HG02870 (cell line): Measurements from ENCODE around the gene MSX2.
"Not testable (repeated sequence)": the region's sequence is repeated elsewhere in the genome, so short reads cannot be mapped to it uniquely, and the experiment has no call there.

Experiments used
- ATAC-seq: cut with Tn5 transposase; IDR thresholded peaks from one replicate; pipeline ENCODE4 v1.9.1; 2021; ENCODE audit warnings: mild to moderate bottlenecking, moderate library complexity; ENCODE audit not compliant: unreplicated experiment

Gene MSX2

DNA sequence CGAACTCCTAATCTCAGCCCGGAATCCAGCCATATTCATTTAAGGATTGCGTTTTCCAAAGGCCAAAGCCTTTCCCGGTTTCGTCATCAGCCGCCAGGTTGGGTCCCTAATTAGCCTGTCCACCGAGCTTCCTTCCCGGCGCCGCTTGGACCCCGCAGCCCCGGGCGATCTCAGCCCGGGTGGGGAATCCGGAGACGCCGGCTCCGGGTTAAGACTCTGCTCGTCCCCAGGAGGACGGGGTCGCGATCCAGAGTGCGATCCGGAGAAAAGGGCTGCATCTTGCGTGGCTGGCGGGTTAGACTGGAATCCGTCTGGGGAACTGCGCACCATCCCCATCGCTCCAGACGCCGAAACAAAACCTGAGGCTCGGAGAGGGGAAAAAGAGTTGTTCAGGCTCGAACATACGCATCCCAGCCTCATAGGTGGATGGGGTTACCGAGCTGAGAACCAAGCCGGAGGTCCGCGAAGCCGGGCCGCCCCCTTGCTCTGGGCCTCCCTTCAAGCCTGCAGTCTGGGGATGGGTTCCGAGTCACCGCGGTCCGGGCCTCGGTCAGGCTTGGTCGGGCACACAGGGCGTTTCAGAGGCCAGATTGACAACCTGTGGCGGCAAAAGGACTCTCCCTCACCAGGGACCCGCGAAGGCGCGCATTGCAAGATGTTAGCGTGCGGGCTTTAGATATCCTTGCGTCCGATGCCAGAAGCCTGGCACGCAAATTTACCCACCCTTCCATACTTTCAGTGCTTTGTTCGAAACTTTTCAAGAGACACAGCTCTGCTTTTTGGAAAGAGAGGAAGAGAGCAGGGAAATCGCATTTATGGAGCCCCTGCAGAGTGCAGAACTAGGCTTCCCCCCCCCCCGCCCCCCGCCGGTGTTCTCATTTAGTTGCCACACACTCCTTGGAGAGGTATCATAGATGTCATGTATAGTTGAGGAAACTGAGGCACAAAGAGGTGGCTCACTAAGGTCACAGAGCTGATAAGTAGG is 7.9 kb downstream of the MSX2 start:
- ATAC-seq, result no peak

DNA sequence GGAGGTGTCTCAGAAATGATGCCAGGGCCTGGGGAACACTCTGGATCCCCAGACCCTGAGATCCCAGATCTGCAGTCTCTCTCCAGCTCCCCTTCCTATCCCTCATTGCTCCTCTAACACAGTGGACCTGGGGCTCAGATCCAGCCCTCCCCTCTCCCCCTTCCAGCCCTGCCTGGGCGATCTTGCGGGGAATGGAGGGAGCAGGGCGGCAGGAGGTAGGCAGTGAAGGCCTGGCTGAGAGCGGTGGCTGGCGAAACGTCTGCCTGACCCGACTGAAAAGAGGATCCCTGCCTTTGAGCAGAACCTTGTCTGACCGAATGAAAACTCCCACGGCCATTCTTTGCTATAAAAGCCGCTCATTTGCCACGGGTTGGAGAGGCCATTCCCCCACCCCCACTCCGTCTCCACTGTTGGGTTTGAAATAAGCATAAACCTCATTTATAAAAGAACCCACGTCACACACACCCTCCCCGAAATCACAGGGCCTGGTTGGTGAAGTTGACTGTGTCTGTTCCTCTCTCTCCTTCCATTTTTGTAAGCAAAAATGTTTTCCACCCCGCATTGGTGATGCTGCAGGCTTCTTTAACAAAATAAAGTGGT is 8.8 kb downstream of the MSX2 start:
- ATAC-seq, result no peak

DNA sequence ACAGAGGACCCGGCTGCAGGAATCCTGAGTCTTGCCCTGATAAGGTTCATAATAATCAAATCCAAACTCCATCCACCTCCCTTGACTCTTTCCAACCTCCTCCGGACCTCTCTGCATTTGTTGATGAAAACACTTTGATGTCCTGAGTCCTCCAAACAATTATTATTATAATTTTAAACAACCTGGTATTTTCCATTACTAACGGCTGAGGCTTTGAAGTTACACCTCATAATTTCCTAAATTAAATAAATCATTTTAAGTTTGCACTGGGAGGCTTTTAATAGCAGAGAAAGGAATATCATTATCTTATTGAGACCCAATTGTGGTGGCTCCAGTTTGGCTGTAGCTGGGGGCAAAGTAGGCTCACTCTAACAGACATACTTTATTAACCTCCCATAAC is 9.5 kb downstream of the MSX2 start:
- no peak for ATAC-seq

DNA sequence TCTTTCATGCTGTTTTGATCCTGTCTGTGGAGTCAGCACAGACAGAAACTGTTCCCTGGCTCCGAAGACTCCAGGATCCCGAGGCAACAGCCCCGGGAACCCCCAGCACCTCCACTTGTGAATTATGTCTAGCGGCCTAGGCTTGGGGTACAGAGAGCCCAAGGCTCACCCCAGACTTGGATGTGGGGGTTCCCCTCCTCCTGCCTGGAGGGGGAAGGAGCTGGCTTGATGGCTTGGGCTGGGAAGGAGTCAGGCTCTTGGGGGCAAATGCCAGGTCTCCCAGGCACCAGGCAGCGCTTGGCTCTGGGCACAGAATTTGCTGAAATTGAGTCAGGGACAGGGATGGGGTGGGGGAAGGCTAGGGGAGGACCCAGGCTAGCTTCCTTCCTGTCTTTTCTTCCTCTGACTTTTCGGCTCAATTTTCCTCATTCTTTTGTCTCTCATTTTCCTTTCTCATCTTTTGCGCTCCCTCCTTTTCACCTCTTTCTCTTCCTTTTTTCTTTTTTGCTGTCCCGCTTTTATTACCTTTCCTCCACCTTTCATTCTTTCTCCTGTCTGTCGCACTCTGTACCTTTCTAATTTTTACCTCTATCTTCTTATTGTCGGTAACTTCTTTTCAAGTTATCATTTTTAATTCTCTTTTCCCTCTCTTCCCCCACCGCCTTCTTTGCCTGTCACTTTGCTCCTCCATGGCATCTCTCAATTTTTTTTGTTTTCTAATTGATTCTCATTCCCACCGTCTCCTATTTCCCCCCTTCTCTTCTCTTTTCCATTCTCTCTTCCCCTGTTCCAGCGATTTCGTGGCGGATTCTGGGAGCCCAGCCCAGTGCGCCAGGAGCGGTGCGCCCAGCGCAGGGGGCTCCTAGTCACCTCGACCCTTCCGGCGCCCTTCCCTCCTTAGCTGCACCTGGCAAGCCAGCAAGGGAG is 10.5 kb downstream of the MSX2 start:
- no peak for ATAC-seq

DNA sequence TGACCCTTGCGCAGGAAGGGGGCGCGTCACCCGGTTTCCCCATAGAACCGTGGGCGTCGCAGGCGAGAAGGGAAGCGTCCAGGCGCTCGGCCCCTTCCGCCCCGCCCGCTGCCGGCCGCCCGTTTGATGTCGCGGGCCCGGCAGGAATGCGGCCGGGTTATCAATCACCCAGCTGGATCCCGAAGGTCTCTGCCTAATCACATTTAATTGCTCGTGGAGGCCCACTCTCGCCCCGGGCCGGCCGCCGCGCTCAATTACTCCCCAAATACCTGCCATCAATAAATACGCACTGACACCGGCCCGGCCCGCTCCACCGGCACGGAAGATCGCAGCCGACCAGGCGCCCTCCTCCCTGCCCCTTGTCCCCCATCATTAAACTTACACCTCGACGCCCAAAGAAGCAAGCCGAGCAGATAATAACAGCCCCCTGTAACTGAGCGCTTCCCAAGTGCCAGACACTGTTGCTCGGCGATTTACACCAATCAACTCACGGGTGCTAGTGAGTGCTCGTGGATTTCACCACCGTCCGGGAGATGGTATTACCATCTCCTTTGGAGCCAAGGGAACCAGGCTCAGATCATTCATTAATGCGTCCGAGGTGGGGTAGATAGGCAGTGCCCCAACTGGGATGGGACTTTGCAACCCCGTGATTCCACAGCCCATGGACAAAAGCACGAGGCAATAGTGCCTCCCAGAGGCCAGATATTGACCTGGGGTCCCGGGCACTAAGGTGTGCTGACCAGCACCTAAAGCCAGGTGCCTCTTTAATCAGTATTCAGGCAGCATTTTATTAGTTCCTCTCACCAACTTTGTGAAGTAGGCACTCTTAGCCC is 11.3 kb downstream of the MSX2 start:
- no peak for ATAC-seq

DNA sequence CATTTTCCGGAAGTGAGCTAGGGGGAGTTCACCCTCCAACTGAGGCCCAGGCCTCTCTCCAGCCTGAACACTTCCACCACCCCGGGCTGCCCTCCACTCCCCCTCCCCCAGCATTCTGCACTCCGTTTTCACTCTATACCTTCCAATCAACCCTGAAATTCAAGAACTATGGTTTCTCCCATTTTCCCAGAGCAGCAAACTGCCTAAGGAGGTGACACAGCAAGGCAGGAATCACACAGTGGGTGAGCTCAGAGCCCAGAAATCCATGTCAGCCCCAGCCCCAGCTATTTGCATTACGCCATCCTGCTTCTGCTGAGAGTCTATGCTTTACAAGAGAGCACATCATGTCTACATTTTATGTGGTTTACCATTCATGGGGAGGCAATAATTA is 11.9 kb downstream of the MSX2 start:
- no peak for ATAC-seq

DNA sequence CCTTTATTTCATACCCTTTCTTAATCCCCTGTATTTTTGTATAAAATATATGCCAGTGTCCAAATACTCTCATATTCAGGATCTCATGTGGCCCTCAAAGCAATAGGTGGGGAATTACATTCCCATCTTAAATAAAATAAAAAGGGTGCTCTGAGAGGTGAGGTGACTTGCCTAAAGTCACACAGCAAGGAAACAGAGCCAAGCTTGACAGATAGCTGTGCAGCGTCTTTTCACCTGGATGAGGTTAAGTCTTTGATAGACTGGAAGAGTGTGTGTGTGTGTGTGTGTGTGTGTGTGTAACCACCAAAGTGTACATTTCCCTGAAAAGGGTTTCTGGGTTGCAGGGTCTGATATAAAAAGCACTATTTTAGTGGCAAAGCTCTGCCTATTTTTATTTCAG is 12.4 kb downstream of the MSX2 start:
- no peak for ATAC-seq

DNA sequence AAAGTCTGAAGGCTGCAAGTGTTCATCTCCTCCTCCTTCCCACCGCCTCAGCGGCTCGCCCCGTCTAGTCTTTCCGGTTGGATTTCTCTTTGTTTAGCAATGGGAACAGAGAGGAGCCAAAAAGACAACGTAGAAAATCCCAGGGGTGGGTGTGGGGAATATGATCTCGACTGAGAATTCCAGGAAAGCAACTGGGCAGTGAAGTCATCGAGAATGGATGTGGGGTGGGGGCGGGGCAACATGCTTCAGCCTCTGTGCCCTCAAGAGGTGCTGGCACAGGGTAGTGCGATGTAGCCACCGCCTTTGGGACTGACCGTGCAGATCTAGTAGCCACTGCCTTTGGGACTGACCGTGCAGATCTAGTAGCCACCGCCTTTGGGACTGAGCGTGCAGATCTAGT is 12.9 kb downstream of the MSX2 start:
- no peak for ATAC-seq

DNA sequence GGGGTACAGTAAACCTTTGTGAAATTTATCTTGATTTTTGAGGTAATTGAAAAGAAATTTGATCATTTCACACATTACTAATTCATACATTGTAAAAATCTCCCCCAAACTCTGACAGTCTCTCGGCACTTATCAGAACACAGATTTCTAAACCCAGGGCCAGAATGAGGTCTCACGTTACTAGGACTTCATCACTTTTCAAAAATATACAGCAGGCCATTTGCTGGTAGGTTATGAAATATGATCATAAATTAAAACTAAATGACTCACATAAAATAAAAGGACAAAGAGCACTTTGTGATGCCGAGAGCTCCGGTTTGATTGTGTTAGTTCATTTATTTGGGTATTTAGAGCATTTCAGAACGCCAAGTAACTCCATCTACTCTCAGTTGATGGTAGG is 17.0 kb downstream of the MSX2 start:
- ATAC-seq, result no peak

DNA sequence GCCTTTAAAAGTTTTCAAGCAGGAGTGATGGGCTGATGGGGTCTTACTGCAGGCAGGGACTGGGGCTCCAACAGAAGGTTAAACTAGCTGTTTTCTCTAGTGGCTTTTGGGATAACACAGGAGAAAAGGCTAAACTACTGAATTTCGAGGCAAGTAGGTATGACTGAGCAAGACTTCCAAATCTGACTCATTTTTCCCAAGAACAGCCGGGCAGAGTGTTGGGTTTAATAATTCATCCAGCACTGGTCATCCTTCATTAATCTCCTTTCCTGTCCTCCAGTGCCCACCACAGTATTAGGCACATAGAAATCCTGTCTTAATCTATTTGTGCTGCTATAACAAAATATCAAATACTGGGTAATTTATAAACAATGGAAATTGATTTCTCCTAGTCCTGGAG is 20.5 kb downstream of the MSX2 start:
- no peak for ATAC-seq

DNA sequence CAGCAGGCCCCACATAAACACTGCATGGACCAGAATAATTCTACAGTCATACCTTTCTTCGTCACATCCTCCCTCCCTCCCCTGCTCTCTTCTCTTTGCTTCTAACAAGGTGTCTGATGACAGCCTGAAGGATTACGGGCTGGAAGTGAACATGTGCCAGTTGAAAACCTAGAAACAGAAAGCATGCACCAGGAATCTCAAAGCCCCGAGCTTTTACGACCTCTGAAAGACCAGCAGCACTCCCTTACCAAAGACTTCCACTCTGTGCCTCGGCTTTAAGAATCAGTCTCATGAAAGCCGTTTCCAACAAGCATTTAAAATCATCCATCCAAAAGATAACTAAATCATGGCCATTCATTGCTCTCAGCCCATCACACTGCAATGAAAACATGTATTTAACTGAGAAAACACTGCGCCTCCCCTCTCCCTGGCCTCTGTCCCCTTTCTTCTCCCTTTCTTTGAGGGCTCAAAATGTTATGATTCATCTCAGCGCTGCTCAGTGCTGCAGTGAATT is 21.3 kb downstream of the MSX2 start:
- no peak for ATAC-seq

DNA sequence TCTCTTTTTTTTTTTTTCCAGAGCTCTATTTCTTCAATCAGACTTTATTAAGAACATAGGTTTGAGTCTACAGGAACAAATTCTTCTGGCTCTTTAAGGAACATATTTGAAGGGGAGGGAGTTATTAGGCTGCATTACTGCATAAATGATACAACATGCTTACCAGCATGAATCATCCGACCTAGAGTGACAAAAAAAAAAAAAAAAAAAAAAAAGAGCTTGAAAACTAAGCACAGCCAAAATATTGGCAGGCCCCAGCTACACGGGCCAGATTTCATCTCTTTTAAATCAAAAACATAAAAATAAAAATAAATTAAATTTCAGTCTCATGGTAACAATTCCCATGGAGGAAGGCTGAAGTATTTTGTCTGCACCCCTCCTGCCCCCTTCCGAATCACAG is 26.3 kb downstream of the MSX2 start:
- no peak for ATAC-seq

DNA sequence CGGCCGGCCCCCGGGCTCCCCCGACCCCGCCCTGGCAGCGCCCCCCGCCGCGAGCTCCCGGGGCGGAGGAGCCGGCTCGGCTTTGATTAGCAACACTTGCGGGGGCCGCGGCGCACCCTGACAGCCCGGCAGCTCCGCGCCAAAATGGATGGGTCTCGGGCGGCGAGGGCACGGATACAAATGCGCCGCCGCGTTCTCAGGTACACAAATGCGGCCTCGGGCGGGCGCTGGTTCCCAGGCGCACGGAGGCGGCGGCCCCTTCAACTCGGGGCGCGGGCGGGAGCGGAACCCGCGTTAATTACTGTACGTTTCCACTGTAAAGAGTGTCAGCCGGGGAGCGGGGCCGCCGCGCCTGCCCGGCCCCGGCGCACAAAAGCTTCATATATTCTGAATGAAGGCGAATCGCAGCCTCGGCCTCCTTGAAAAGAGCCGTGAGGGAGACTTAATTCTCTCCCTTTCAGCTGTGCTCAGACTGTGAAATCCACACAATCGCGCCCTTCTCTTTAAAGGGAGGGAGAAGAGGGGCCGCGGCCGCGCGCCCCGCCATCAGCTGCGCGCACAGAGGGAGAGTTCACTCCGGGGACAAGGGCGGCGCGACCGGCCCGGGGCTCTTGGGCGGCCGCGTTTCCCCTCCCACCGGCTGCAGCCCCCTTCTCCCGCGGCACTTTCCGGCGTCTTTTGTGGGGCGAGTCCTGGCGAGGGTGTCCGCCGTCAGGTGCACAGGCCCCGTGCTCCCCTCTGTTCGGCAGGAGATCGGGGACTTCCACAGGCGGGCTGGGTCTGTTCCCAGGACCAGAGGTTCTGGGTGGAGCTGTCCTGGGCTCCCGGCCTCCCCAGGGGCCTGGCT is 27.0 kb downstream of the MSX2 start:
- no peak for ATAC-seq

DNA sequence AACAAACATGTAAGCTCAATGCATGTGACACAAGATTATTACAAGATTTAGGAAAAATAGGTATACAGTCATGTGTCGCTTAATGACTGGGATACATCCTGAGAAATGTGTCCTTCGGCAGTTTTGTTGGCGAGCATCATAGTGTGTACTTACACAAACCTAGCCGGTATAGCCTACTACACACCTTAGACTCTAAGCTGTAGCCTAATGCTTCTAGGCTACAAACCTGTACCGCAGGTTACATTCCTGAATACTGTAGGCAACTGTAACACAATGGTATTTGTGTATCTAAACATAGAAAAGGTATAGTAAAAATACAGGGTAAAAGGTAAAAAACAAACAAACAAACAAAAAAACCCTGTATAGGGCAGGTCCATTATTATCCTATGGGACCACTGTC is 27.7 kb downstream of the MSX2 start:
- no peak for ATAC-seq

DNA sequence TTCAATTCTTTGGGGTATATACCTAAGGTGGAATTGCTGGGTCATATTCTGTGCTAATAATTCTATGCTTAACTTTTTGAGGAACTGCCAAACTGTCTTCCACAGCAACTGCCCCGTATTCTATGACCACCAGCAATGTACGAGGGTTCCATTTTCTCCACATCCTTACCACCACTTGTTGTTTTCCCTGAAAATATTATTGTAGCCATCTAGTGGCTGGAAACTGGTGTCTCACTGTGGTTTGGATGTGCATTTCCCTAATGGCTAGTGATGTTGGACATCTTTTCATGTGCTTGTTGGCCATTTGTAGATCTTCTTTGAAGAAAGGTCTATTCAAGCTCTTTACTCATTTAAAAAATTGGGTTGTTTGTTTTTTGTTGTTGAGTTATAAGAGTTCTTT is 30.7 kb downstream of the MSX2 start:
- ATAC-seq, result no peak

DNA sequence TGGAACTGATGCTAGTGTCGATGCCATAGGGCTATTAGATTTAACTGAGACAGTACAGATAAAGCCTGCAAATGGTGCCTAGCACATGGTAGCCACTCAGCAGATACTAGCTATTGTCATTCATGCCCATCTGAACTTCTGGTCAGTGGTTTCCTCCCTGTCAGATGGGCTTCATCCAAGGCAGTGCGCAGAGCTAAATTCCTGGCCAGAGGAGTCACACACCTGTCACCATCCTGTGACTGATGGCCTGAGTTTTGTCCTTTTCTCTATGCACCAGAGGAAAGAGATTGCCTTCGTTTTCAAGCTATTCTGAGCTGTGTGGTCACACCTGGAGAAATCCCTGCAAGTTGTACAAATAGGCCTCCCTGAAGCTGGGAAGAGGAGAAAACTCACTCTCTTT is 34.7 kb downstream of the MSX2 start:
- ATAC-seq, result no peak

DNA sequence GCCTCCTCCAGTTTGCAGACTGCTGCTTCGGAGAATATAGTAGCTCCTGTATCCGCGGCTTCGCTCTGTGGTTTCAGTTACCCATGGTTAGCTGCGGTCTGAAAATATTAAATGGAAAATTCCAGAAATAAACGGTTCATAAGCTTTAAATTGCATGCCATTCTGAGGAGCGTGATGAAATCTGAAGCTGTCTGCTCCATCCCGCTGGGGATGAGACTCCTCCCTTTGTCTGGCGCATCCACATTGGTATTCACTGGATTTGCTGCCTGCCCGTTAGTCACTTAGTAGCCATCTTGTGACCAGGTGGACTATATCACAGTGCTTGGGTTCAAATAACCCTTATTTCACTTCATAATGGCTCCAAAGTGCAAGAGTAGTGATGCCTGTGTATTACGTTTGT is 36.3 kb downstream of the MSX2 start:
- ATAC-seq, result no peak

DNA sequence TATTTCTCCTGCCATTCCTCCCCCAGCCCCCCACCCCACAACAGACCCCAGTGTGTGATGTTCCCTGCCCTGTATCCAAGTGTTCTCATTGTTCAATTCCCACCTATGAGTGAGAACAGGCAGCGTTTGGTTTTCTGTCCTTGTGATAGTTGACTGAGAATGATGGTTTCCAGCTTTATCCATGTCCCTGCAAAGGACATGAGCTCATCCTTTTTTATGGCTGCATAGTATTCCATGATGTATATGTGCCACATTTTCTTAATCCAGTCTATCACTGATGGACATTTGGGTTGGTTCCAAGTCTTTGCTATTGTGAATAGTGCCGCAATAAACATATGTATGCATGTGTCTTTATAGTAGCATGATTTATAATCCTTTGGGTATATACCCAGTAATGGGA is 37.0 kb downstream of the MSX2 start:
- not testable (repeated sequence) for ATAC-seq

DNA sequence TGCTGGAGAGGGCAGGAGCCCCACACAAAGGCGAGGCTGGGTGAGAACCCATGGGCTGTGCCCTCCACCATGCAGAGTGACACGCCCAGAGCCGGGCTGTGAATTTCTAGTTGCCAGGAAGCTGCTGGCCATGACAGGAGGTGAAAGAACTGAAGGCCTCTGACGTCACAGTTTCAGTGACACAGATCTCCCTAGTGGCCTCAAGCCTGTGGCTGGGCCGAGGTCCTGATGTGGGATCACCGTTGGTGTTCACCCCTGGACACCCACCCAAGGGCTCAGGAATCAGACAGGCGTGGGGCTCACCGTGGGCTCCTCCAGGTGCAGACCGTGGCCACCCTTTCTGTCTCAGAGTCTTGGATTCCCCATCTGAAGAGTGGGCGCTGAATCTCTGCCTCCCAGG is 39.9 kb downstream of the MSX2 start:
- no peak for ATAC-seq
